Right lobe of liver (tissue), 4 donors: ENCODE results near the gene EGR1.

ENCODE experiments used
- POLR2A ChIP-seq: fragments of 450-650 bp; IDR thresholded peaks from one replicate; pipeline ENCODE4 v1.6.1; 2017; ENCODE audit warnings: antibody characterized with exemption, mild to moderate bottlenecking
- TF ChIP-seq, protein P1 (sequence below), 4 donors: fragments of 200-600 bp in 3 of 4; fragments of 450-650 bp in 1 of 4; IDR thresholded peaks; one replicate each; pipeline versions ENCODE4 v1.5.1 to v1.8.0; 2016 to 2022; ENCODE audit warnings: antibody characterized with exemption in 4 of 4, mild to moderate bottlenecking in 2 of 4
- donor health status: DM: no; HTN: no; CAD: no.
- donor health status: DM: no; HTN: no; CAD: no.
- donor health status: DM: no; HTN: yes; CAD: no.

DNA sequence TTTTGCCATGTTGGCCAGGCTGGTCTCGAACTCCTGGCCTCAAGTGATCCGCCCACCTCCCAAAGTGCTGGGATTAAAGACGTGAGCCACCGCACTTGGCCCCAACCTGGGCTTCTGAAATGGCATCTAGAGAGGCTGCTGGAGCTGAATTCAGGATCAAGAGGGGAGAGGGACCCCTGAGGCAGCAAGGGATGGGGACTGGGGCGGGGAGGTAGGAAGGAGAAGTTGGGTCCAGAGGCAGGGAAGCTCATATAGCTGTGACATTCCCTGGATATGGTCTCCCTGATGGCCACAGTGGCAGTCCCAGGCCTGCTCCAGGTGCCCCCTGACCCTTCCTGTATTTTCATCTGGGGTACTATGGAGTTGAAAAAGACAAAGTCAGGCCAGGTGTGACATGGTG, 14.3 kb upstream of the EGR1 start:
- TF ChIP-seq, protein P1, sequence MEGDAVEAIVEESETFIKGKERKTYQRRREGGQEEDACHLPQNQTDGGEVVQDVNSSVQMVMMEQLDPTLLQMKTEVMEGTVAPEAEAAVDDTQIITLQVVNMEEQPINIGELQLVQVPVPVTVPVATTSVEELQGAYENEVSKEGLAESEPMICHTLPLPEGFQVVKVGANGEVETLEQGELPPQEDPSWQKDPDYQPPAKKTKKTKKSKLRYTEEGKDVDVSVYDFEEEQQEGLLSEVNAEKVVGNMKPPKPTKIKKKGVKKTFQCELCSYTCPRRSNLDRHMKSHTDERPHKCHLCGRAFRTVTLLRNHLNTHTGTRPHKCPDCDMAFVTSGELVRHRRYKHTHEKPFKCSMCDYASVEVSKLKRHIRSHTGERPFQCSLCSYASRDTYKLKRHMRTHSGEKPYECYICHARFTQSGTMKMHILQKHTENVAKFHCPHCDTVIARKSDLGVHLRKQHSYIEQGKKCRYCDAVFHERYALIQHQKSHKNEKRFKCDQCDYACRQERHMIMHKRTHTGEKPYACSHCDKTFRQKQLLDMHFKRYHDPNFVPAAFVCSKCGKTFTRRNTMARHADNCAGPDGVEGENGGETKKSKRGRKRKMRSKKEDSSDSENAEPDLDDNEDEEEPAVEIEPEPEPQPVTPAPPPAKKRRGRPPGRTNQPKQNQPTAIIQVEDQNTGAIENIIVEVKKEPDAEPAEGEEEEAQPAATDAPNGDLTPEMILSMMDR (IDR thresholded peaks at IDR 0.05) = no peak
- no peak for TF ChIP-seq POLR2A
